Endothelial cell (in vitro differentiated cells): Measurements from ENCODE around the gene CXCL1. TPM values are rescaled to one million over a fixed set of nuclear protein-coding genes. Genes with fewer than 3 reads are reported as not detected.

Experiments
- DNase-seq: peaks from one replicate; pipeline ENCODE4 v3.0.0; 2021; ENCODE audit warnings: low spot score
- H3K27ac Mint-ChIP-seq: one replicate; pipeline ENCODE4 v1.8.0; 2021; ENCODE audit warnings: mixed read lengths, inconsistent platforms; ENCODE audit not compliant: unreplicated experiment
- H3K27me3 Mint-ChIP-seq: one replicate; pipeline ENCODE4 v1.8.0; 2021; ENCODE audit warnings: mild to moderate bottlenecking, moderate library complexity, mixed read lengths, inconsistent platforms; ENCODE audit not compliant: unreplicated experiment
- H3K36me3 Mint-ChIP-seq: one replicate; pipeline ENCODE4 v1.8.0; 2021; ENCODE audit warnings: mild to moderate bottlenecking, low read depth, mixed read lengths, inconsistent platforms; ENCODE audit not compliant: unreplicated experiment
- H3K4me1 Mint-ChIP-seq: one replicate; pipeline ENCODE4 v1.8.0; 2021; ENCODE audit warnings: mild to moderate bottlenecking, mixed read lengths, inconsistent platforms; ENCODE audit not compliant: unreplicated experiment
- H3K4me3 Mint-ChIP-seq: one replicate; pipeline ENCODE4 v1.8.0; 2021; ENCODE audit warnings: mild to moderate bottlenecking, mixed read lengths, inconsistent platforms; ENCODE audit not compliant: unreplicated experiment
- H3K9me3 Mint-ChIP-seq: one replicate; pipeline ENCODE4 v1.8.0; 2021; ENCODE audit warnings: mixed read lengths, inconsistent platforms; ENCODE audit not compliant: unreplicated experiment
- CTCF ChIP-seq: fragments of 200-600 bp; sonication (generic); IDR thresholded peaks from one replicate; pipeline ENCODE4 v1.5.0; 2021; ENCODE audit warnings: antibody characterized with exemption; ENCODE audit not compliant: unreplicated experiment
- long read RNA-seq: library from polyadenylated mRNA; unstranded; transcript quantifications from one replicate; pipeline ENCODE4 v2.0.0, GENCODE V29; 2020; ENCODE audit not compliant: unreplicated experiment
- total RNA-seq: library from RNA; stranded (reverse); fragmentation: NEBNext Ultra II Directional; extraction: Animal tissue kit (Norgen Biotek cat#: 25700); gene quantifications from one replicate; pipeline ENCODE4 v1.2.1, GENCODE V29; 2021; ENCODE audit not compliant: unreplicated experiment

CXCL1 gene
- 1.7 TPM for total RNA-seq
- long read RNA-seq = 0 reads

- peak within 1 kb of the TSS; percentile 49 for H3K27ac Mint-ChIP-seq
Measured at GRCh38 chr4:73869130-73870055, at the start of gene CXCL1. Gene CXCL1 (plus strand): TSS chr4:73869393. CDS start chr4:73869471, 78 bp downstream.

GRCh38 chr4:73821325-73821724 lies 47.9 kb upstream of the CXCL1 start:
- Mint-ChIP-seq H3K27me3 (peaks cover 2% of the 10 kb centered on the region), H3K27ac (no peak overlapping the region), H3K4me3 (no peak overlapping the region), H3K36me3 (no peaks in the 10 kb centered on the region), H3K4me1 (no peaks in the 10 kb centered on the region), H3K9me3 (no peaks in the 10 kb centered on the region)
- DNase-seq = no peak
- no peak for TF ChIP-seq CTCF

More at GRCh38 chr4:73869130-73870055, at the start of gene CXCL1:
- Mint-ChIP-seq H3K27me3 (peaks cover 8% of the 10 kb centered on the region), H3K36me3 (no peaks in the 10 kb centered on the region), H3K4me3 (peak within 1 kb of the TSS; percentile 94), H3K4me1 (peaks cover 38% of the 10 kb centered on the region), H3K9me3 (no peaks in the 10 kb centered on the region)
- TF ChIP-seq CTCF = no peak
- peak; percentile 54 for DNase-seq

GRCh38 chr4:73822389-73822788 lies 46.8 kb upstream of the CXCL1 start:
- no peaks in the 10 kb centered on the region for H3K36me3 Mint-ChIP-seq
- H3K27me3 Mint-ChIP-seq = peaks cover 2% of the 10 kb centered on the region
- H3K4me1 Mint-ChIP-seq = no peaks in the 10 kb centered on the region

GRCh38 chr4:73822812-73823504 lies 46.2 kb upstream of the CXCL1 start:
- no peak for DNase-seq
- no peaks in the 10 kb centered on the region for H3K4me1 Mint-ChIP-seq
- no peaks in the 10 kb centered on the region for H3K9me3 Mint-ChIP-seq
- no peak overlapping the region for H3K4me3 Mint-ChIP-seq
- no peaks in the 10 kb centered on the region for H3K36me3 Mint-ChIP-seq
- TF ChIP-seq CTCF = no peak
- no peak overlapping the region for H3K27ac Mint-ChIP-seq
- no peaks in the 10 kb centered on the region for H3K27me3 Mint-ChIP-seq

More at GRCh38 chr4:73822389-73822788, 46.8 kb upstream of the CXCL1 start:
- no peak for DNase-seq
- no peak overlapping the region for H3K4me3 Mint-ChIP-seq
- no peak for TF ChIP-seq CTCF
- H3K27ac Mint-ChIP-seq = no peak overlapping the region
- H3K9me3 Mint-ChIP-seq = no peaks in the 10 kb centered on the region
